ENCODE results near the gene SCN2A. TPM values are rescaled to one million over a fixed set of nuclear protein-coding genes. Genes with fewer than 3 reads are reported as not detected.

SCN2A gene
- total RNA-seq, 1 experiment from 2014 or later: 0.24 TPM

DNA sequence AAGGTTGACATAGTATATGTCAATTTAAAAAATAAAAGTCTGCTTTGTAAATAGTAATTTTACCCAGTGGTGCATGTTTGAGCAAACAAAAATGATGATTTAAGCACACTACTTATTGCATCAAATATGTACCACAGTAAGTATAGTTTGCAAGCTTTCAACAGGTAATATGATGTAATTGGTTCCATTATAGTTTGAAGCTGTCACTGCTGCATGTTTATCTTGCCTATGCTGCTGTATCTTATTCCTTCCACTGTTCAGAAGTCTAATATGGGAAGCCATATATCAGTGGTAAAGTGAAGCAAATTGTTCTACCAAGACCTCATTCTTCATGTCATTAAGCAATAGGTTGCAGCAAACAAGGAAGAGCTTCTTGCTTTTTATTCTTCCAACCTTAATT is 151.7 kb downstream of the SCN2A start:
- Histone ChIP-seq H2BK15ac (ENCODE audit: low read depth, low read length) (no peak overlapping the region), H4K5ac (ENCODE audit: insufficient read length, low read depth, low read length) (no peak overlapping the region), H4K8ac (replicated peaks; ENCODE audit: insufficient read length, low read depth, low read length) (no peak overlapping the region), H3K27ac (ENCODE audit: insufficient read length, low read depth, low read length) (no peak overlapping the region), H3K18ac (ENCODE audit: insufficient read length, low read depth, low read length) (no peak overlapping the region), H3K9me3 (ENCODE audit: control insufficient read depth, low read depth, low read length) (no peaks in the 10 kb centered on the region), H2AFZ (ENCODE audit: low read length) (no peak overlapping the region), H2AK5ac (ENCODE audit: insufficient read length, low read length) (no peak overlapping the region), H3K23me2 (ENCODE audit: insufficient read length, low read depth, low read length, poor library complexity, severe bottlenecking) (no peaks in the 10 kb centered on the region), H3K23ac (ENCODE audit: insufficient read length, low read depth, low read length) (no peak overlapping the region), H4K91ac (ENCODE audit: insufficient read length, low read depth, low read length) (no peak overlapping the region), H2BK5ac (ENCODE audit: insufficient read length, low read length) (no peak overlapping the region), H2BK12ac (ENCODE audit: insufficient read length, low read depth, low read length) (no peak overlapping the region), H3K56ac (ENCODE audit: insufficient read length, low read depth, low read length) (no peak overlapping the region), H4K20me1 (ENCODE audit: control insufficient read depth, insufficient read depth, insufficient read length) (no peaks in the 10 kb centered on the region), H3K79me1 (ENCODE audit: insufficient read depth, low read depth, low read length, poor library complexity, severe bottlenecking) (no peaks in the 10 kb centered on the region), H3K4ac (ENCODE audit: low read depth, low read length) (no peak overlapping the region), H3K79me2 (ENCODE audit: insufficient read depth, low read length) (no peaks in the 10 kb centered on the region), H3K4me2 (ENCODE audit: insufficient read depth, insufficient read length, low read length) (no peak overlapping the region), H3K4me1 (ENCODE audit: insufficient read depth, low read length) (no peaks in the 10 kb centered on the region), H2BK20ac (ENCODE audit: low read depth, low read length, poor library complexity, severe bottlenecking) (no peak overlapping the region), H3K9ac (ENCODE audit: extremely low read depth, insufficient read length, low read length) (no peak overlapping the region), H2BK120ac (ENCODE audit: low read depth, low read length, poor library complexity, severe bottlenecking) (no peak overlapping the region), H3T11ph (ENCODE audit: low read length) (no peak overlapping the region), H3K14ac (ENCODE audit: insufficient read depth, low read length) (no peak overlapping the region), H3K27me3 (ENCODE audit: insufficient read depth, low read length) (no peaks in the 10 kb centered on the region)
- H3K27me3 Mint-ChIP-seq (ENCODE audit: low read depth): no peaks in the 10 kb centered on the region
- H3K36me3 Mint-ChIP-seq (ENCODE audit: insufficient read depth in 1 of 3, low read depth in 3 of 3): 0 out of 7 replicates have a peak, but pooled peaks cover 0 to 3% (median 0%) of the 10 kb centered on the region in 3 experiments
- no peaks in the 10 kb centered on the region for H3K9me3 Mint-ChIP-seq
- no peak for DNase-seq
- peaks cover 7 to 8% of the 10 kb centered on the region in 2 experiments; a peak in 2 of 4 replicates for H3K4me1 Mint-ChIP-seq
- H3K27ac Mint-ChIP-seq: no peak overlapping the region
- TF ChIP-seq, protein P1, sequence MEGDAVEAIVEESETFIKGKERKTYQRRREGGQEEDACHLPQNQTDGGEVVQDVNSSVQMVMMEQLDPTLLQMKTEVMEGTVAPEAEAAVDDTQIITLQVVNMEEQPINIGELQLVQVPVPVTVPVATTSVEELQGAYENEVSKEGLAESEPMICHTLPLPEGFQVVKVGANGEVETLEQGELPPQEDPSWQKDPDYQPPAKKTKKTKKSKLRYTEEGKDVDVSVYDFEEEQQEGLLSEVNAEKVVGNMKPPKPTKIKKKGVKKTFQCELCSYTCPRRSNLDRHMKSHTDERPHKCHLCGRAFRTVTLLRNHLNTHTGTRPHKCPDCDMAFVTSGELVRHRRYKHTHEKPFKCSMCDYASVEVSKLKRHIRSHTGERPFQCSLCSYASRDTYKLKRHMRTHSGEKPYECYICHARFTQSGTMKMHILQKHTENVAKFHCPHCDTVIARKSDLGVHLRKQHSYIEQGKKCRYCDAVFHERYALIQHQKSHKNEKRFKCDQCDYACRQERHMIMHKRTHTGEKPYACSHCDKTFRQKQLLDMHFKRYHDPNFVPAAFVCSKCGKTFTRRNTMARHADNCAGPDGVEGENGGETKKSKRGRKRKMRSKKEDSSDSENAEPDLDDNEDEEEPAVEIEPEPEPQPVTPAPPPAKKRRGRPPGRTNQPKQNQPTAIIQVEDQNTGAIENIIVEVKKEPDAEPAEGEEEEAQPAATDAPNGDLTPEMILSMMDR (conservative IDR thresholded peaks at IDR 0.05): no peak
- H3K4me3 Mint-ChIP-seq: no peak overlapping the region

All from H9 (cell line).